Glutamatergic neuron (in vitro differentiated cells): ENCODE data around the gene KDM2B. TPM values are rescaled to one million over a fixed set of nuclear protein-coding genes. Genes with fewer than 3 reads are reported as not detected.

Experiments
- DNase-seq: peaks from one replicate; pipeline ENCODE4 v3.0.0; 2022
- H3K27ac Mint-ChIP-seq: one replicate; pipeline ENCODE4 v1.8.0; 2020; ENCODE audit warnings: mild to moderate bottlenecking, mixed read lengths, inconsistent platforms; ENCODE audit not compliant: unreplicated experiment
- H3K27me3 Mint-ChIP-seq: one replicate; pipeline ENCODE4 v1.8.0; 2020; ENCODE audit warnings: mild to moderate bottlenecking, moderate library complexity, mixed read lengths, inconsistent platforms; ENCODE audit not compliant: unreplicated experiment
- H3K36me3 Mint-ChIP-seq: one replicate; pipeline ENCODE4 v1.8.0; 2020; ENCODE audit warnings: mild to moderate bottlenecking, mixed read lengths, inconsistent platforms; ENCODE audit not compliant: unreplicated experiment
- H3K4me1 Mint-ChIP-seq: one replicate; pipeline ENCODE4 v1.8.0; 2020; ENCODE audit warnings: mild to moderate bottlenecking, low read depth, mixed read lengths, inconsistent platforms; ENCODE audit not compliant: unreplicated experiment
- H3K4me3 Mint-ChIP-seq: one replicate; pipeline ENCODE4 v1.8.0; 2020; ENCODE audit warnings: mild to moderate bottlenecking, mixed read lengths, inconsistent platforms; ENCODE audit not compliant: unreplicated experiment
- H3K9me3 Mint-ChIP-seq: one replicate; pipeline ENCODE4 v1.8.0; 2020; ENCODE audit warnings: mild to moderate bottlenecking, moderate library complexity, mixed read lengths, inconsistent platforms; ENCODE audit not compliant: unreplicated experiment
- total RNA-seq: library from RNA; stranded (reverse); fragmentation: NEBNext Ultra II Directional; extraction: Animal tissue kit (Norgen Biotek cat#: 25700); gene quantifications from one replicate; pipeline ENCODE4 v1.2.1, GENCODE V29; 2021; ENCODE audit not compliant: unreplicated experiment
- TF ChIP-seq, protein P1 (sequence below): fragments of 200-600 bp; sonication (generic); IDR thresholded peaks from one replicate; pipeline ENCODE4 v1.5.0; 2021; ENCODE audit not compliant: partially characterized antibody, unreplicated experiment

Gene KDM2B
- total RNA-seq, 1 donor from 2014 or later: 64.3 TPM

DNA sequence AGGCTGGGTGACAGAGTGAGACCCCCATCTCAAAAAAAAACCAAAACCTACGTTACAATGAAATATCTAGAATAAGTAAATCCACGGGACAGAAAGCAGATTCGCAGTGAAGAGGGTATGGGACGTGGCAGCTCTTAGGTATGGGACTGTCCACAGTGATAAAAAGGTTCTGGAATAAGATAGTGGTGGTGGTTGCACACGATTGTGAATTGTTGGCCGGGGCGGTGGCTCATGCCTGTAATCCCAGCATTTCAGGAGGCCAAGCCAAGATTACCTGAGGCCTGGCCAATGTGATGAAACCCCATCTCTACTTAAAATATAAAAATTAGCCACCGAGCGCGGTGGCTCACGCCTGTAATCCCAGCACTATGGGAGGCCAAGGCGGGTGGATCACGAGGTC lies 76.3 kb downstream of the KDM2B start:
- Mint-ChIP-seq H3K36me3 (no peaks in the 10 kb centered on the region), H3K9me3 (no peaks in the 10 kb centered on the region), H3K27me3 (peaks cover 4% of the 10 kb centered on the region), H3K27ac (no peak overlapping the region), H3K4me3 (no peak overlapping the region), H3K4me1 (peaks cover 2% of the 10 kb centered on the region)
- DNase-seq: no peak
- TF ChIP-seq, protein P1, sequence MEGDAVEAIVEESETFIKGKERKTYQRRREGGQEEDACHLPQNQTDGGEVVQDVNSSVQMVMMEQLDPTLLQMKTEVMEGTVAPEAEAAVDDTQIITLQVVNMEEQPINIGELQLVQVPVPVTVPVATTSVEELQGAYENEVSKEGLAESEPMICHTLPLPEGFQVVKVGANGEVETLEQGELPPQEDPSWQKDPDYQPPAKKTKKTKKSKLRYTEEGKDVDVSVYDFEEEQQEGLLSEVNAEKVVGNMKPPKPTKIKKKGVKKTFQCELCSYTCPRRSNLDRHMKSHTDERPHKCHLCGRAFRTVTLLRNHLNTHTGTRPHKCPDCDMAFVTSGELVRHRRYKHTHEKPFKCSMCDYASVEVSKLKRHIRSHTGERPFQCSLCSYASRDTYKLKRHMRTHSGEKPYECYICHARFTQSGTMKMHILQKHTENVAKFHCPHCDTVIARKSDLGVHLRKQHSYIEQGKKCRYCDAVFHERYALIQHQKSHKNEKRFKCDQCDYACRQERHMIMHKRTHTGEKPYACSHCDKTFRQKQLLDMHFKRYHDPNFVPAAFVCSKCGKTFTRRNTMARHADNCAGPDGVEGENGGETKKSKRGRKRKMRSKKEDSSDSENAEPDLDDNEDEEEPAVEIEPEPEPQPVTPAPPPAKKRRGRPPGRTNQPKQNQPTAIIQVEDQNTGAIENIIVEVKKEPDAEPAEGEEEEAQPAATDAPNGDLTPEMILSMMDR: no peak

DNA sequence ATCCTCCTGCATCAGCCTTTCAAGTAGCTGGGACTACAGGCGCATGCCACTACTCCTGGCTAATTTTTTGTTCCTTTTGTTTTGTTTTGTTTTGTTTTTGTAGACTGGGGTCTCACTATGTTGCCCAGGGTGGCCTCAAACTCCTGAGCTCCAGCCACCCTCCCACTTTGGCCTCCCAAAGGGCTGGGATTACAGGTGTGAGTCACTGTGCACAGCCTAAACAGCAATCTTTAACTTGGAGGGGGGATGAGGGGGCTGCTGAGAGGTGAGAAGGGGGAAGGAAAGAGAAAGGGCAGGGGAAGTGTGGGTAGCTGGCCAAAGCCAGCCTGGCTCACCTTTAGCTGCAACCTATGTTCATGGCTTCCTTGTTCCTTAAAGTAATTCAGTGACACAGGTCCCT lies 77.4 kb downstream of the KDM2B start:
- no peak overlapping the region for H3K4me3 Mint-ChIP-seq
- TF ChIP-seq, protein P1: no peak
- H3K9me3 Mint-ChIP-seq: no peaks in the 10 kb centered on the region
- H3K36me3 Mint-ChIP-seq: no peaks in the 10 kb centered on the region
- DNase-seq: no peak
- H3K4me1 Mint-ChIP-seq: peaks cover 2% of the 10 kb centered on the region
- H3K27ac Mint-ChIP-seq: no peak overlapping the region
- peaks cover 4% of the 10 kb centered on the region for H3K27me3 Mint-ChIP-seq

GRCh38 chr12:121501946-121502345 lies 78.9 kb downstream of the KDM2B start:
- Mint-ChIP-seq H3K4me3 (no peak overlapping the region), H3K9me3 (no peaks in the 10 kb centered on the region), H3K36me3 (no peaks in the 10 kb centered on the region), H3K4me1 (peaks cover 2% of the 10 kb centered on the region), H3K27me3 (peaks cover 4% of the 10 kb centered on the region), H3K27ac (no peak overlapping the region)
- TF ChIP-seq, protein P1: no peak
- no peak for DNase-seq

DNA sequence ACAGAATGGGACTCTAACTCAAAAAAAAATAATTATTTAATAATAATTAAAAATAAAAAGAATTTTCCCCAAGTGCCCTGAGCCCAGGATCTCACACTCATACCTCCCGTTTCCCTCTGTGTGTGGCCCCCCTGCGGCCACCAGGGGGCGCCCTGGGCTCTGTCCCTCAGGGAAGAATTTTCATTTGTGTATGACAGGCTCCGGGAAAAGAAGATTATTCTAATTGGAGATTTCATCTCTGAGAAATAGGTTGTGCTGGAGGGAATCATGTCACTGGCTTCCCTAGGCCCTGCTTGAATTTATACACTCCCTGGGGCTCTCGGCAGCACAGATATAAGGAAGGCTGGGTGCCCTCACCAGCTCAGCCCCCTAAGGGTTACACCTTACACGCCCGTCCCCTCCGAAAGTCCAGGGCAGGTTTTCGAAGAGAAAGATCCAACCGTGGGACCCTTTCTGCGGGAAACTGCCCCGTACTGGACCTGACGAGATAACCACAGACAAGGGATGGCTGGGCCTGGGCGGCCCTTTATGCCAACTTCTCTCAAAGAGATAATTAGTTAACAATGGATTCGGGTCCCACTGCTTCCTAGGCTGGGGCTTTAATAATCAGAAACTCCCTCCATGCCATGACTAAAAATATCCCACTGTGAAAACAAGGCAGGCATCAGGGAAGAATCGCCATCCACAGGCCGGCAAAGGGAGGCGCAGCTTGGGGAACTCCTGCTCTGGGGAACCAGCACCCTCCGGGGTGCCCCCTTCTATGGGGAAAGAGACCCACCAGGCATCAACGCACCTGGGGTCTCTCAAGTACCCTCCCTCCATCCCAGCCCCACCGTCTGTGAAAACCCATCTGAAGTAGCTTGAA lies 80.7 kb downstream of the KDM2B start:
- Mint-ChIP-seq H3K36me3 (no peaks in the 10 kb centered on the region), H3K27ac (no peak overlapping the region), H3K4me3 (no peak overlapping the region), H3K4me1 (no peaks in the 10 kb centered on the region), H3K27me3 (peaks cover 4% of the 10 kb centered on the region), H3K9me3 (no peaks in the 10 kb centered on the region)
- peak; percentile 87 for DNase-seq
- TF ChIP-seq, protein P1: peak; percentile 98

GRCh38 chr12:121495746-121496145 lies 85.1 kb downstream of the KDM2B start:
- DNase-seq: no peak
- no peaks in the 10 kb centered on the region for H3K36me3 Mint-ChIP-seq
- H3K4me3 Mint-ChIP-seq: no peak overlapping the region
- TF ChIP-seq, protein P1: no peak
- H3K27me3 Mint-ChIP-seq: peaks cover 7% of the 10 kb centered on the region
- peaks cover 3% of the 10 kb centered on the region for H3K9me3 Mint-ChIP-seq
- H3K27ac Mint-ChIP-seq: no peak overlapping the region
- H3K4me1 Mint-ChIP-seq: no peaks in the 10 kb centered on the region
